Uterus (tissue), 2 donors: ENCODE measurements around the gene OBSCN.

Experiments used
- CTCF ChIP-seq, 4 experiments: fragments of 200-600 bp in 2 of 4; fragments of 450-650 bp in 2 of 4; sonication (generic) in 2 of 4; IDR thresholded peaks; one replicate each; pipeline ENCODE4 v1.5.1; 2016 to 2019; ENCODE audit warnings: antibody characterized with exemption in 4 of 4, mild to moderate bottlenecking in 2 of 4, moderate library complexity in 1 of 4
- POLR2A ChIP-seq, 2 donors: fragments of 450-650 bp; IDR thresholded peaks; one replicate each; pipeline ENCODE4 v1.6.1; 2016; ENCODE audit warnings: antibody characterized with exemption in 2 of 2, mild to moderate bottlenecking in 1 of 2, moderate library complexity in 1 of 2

GRCh38 chr1:228180959-228181644 lies 26.7 kb upstream of the OBSCN start:
- TF ChIP-seq CTCF (IDR thresholded peaks at IDR 0.05) (no peak), POLR2A (IDR thresholded peaks at IDR 0.05) (no peak)
